Liver (tissue), 9 donors: Measurements from ENCODE around the gene GYG2. TPM values are rescaled to one million over a fixed set of nuclear protein-coding genes. Genes with fewer than 3 reads are reported as not detected.

Experiments
- DNase-seq: peaks from one replicate; pipeline ENCODE4 v3.0.0-alpha.2; 2017; ENCODE audit warnings: low spot score
- H3K27ac ChIP-seq, 2 donors: one replicate each; pipeline ENCODE4 v1.7.0; 2013; ENCODE audit warnings: inconsistent platforms in 2 of 2, low read length in 2 of 2, control low read depth in 1 of 2, low read depth in 1 of 2, mild to moderate bottlenecking in 1 of 2
- H3K27me3 ChIP-seq, 4 donors: one replicate each; pipeline versions ENCODE4 v1.6.1 to v1.7.0; 2013; ENCODE audit warnings: low read length in 3 of 4, inconsistent platforms in 1 of 4, mild to moderate bottlenecking in 1 of 4, moderate library complexity in 1 of 4; ENCODE audit not compliant: control insufficient read depth in 4 of 4, insufficient read depth in 4 of 4
- H3K36me3 ChIP-seq, 4 donors: one replicate each; pipeline versions ENCODE4 v1.6.1 to v1.7.0; 2013; ENCODE audit warnings: low read length in 3 of 4, mild to moderate bottlenecking in 3 of 4, low read depth in 1 of 4, moderate library complexity in 1 of 4; ENCODE audit not compliant: control insufficient read depth in 4 of 4, insufficient read depth in 3 of 4
- H3K4me1 ChIP-seq, 4 donors: one replicate each; pipeline versions ENCODE4 v1.6.1 to v1.7.0; 2013; ENCODE audit warnings: low read length in 3 of 4, mild to moderate bottlenecking in 3 of 4, moderate library complexity in 1 of 4; ENCODE audit not compliant: control insufficient read depth in 4 of 4, insufficient read depth in 4 of 4
- H3K4me3 ChIP-seq, 3 donors: one replicate each; pipeline versions ENCODE4 v1.6.1 to v1.7.0; 2013; ENCODE audit warnings: low read length in 3 of 3, control low read depth in 1 of 3, low read depth in 1 of 3, mild to moderate bottlenecking in 1 of 3
- H3K9ac ChIP-seq, 2 donors: one replicate each; pipeline ENCODE4 v1.7.0; 2013; ENCODE audit warnings: low read length in 2 of 2, mild to moderate bottlenecking in 2 of 2, moderate library complexity in 2 of 2, control low read depth in 1 of 2, low read depth in 1 of 2
- H3K9me3 ChIP-seq, 4 donors: one replicate each; pipeline versions ENCODE4 v1.6.1 to v1.7.0; 2013; ENCODE audit warnings: low read length in 3 of 4; ENCODE audit not compliant: control insufficient read depth in 4 of 4
- EGR1 ChIP-seq, 2 donors: IDR thresholded peaks; 2 replicates each; pipeline ENCODE4 v1.6.1; 2016 to 2018; ENCODE audit warnings: antibody characterized with exemption in 2 of 2, low read depth in 2 of 2
- FOXA1 ChIP-seq: IDR thresholded peaks from 2 replicates; pipeline ENCODE4 v1.6.1; 2016; ENCODE audit warnings: antibody characterized with exemption
- FOXA2 ChIP-seq: IDR thresholded peaks from 2 replicates; pipeline ENCODE4 v1.6.1; 2016; ENCODE audit warnings: antibody characterized with exemption
- GABPA ChIP-seq, 2 donors: IDR thresholded peaks in 1 of 2; conservative IDR thresholded peaks in 1 of 2; 2 replicates each; pipeline ENCODE4 v1.6.1; 2016; ENCODE audit warnings: antibody characterized with exemption in 2 of 2, mild to moderate bottlenecking in 1 of 2, moderate library complexity in 1 of 2
- JUND ChIP-seq, 2 donors: IDR thresholded peaks; 2 replicates each; pipeline ENCODE4 v1.6.1; 2016; ENCODE audit warnings: antibody characterized with exemption in 2 of 2
- NR2F2 ChIP-seq: IDR thresholded peaks from 2 replicates; pipeline ENCODE4 v1.6.1; 2016; ENCODE audit warnings: antibody characterized with exemption
- RAD21 ChIP-seq, 2 donors: IDR thresholded peaks; 2 replicates each; pipeline ENCODE4 v1.6.1; 2016; ENCODE audit warnings: antibody characterized with exemption in 2 of 2, mild to moderate bottlenecking in 2 of 2
- REST ChIP-seq: IDR thresholded peaks from 2 replicates; pipeline ENCODE4 v1.6.1; 2016; ENCODE audit warnings: antibody characterized with exemption, mild to moderate bottlenecking
- SP1 ChIP-seq: IDR thresholded peaks from 2 replicates; pipeline ENCODE4 v1.6.1; 2018; ENCODE audit warnings: antibody characterized with exemption, mild to moderate bottlenecking
- TAF1 ChIP-seq: conservative IDR thresholded peaks from 2 replicates; pipeline ENCODE4 v1.6.1; 2016; ENCODE audit warnings: antibody characterized with exemption, mild to moderate bottlenecking
- YY1 ChIP-seq: IDR thresholded peaks from 2 replicates; pipeline ENCODE4 v1.6.1; 2016; ENCODE audit warnings: antibody characterized with exemption, mild to moderate bottlenecking
- ZBTB33 ChIP-seq: IDR thresholded peaks from 2 replicates; pipeline ENCODE4 v1.6.1; 2016; ENCODE audit warnings: antibody characterized with exemption
- WGBS: extraction: QIAGEN DNeasy Blood & Tissue Kit; methylation state at CpG from one replicate; pipeline ENCODE4 v1.1.7; 2013; 5-methylcytosine and 5-hydroxymethylcytosine counted together
- polyA plus RNA-seq, 2 donors: library from polyadenylated mRNA; stranded (reverse) in 1 of 2; unstranded in 1 of 2; fragments of 200-250 nt in 1 of 2; fragments of >200 nt in 1 of 2; fragmentation: Nextera tagmentation in 1 of 2; extraction: Ambion mirVana in 1 of 2; gene quantifications; one replicate each; pipeline versions ENCODE4 v1.2.1 to v1.2.3, GENCODE V29; 2013 to 2015
- total RNA-seq, 2 donors: library from RNA; depleted of rRNA; stranded (reverse); fragments of >200 nt; gene quantifications; one replicate each; pipeline ENCODE4 v1.2.3, GENCODE V29; 2014
- TF ChIP-seq, protein P1 (sequence below): fragments of 150-350 bp; IDR thresholded peaks from 2 replicates; pipeline ENCODE4 v1.5.1; 2017; ENCODE audit warnings: improper control_type of control experiment, low read depth, low read length; ENCODE audit not compliant: missing input control
- donor health status: healthy.
- donor health status: healthy.
- donor health status: healthy.
- donor health status: healthy.
- donor health status: healthy.

GYG2 gene
- total and polyA plus RNA-seq, 4 donors = 11.3 to 32.6 (median 14.3) TPM

GRCh38 chrX:2872671-2873277 lies 44.0 kb downstream of the GYG2 start:
- Histone ChIP-seq H3K9me3 (no peaks in the 10 kb centered on the region), H3K4me1 (no peaks in the 10 kb centered on the region), H3K36me3 (peaks cover 0 to 2% (median 0%) of the 10 kb centered on the region in 4 donors), H3K27me3 (no peaks in the 10 kb centered on the region), H3K4me3 (no peak overlapping the region), H3K27ac (no peak overlapping the region), H3K9ac (no peak overlapping the region)
- 93% methylated on average over 7 of the region's 7 CpGs for WGBS
- no peak for TF ChIP-seq FOXA1
- no peak for TF ChIP-seq REST
- no peak for TF ChIP-seq YY1
- no peak for TF ChIP-seq JUND (IDR thresholded peaks at IDR 0.05)
- no peak for TF ChIP-seq SP1
- no peak for TF ChIP-seq GABPA (IDR thresholded peaks at IDR 0.05 in 1 of 2, conservative IDR thresholded peaks at IDR 0.05 in 1 of 2)
- no peak for TF ChIP-seq TAF1
- no peak for TF ChIP-seq EGR1 (IDR thresholded peaks at IDR 0.05; ENCODE audit: low read depth in 2 of 2)
- TF ChIP-seq, protein P1, sequence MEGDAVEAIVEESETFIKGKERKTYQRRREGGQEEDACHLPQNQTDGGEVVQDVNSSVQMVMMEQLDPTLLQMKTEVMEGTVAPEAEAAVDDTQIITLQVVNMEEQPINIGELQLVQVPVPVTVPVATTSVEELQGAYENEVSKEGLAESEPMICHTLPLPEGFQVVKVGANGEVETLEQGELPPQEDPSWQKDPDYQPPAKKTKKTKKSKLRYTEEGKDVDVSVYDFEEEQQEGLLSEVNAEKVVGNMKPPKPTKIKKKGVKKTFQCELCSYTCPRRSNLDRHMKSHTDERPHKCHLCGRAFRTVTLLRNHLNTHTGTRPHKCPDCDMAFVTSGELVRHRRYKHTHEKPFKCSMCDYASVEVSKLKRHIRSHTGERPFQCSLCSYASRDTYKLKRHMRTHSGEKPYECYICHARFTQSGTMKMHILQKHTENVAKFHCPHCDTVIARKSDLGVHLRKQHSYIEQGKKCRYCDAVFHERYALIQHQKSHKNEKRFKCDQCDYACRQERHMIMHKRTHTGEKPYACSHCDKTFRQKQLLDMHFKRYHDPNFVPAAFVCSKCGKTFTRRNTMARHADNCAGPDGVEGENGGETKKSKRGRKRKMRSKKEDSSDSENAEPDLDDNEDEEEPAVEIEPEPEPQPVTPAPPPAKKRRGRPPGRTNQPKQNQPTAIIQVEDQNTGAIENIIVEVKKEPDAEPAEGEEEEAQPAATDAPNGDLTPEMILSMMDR = no peak
- no peak for TF ChIP-seq RAD21 (IDR thresholded peaks at IDR 0.05)
- TF ChIP-seq FOXA2 = no peak
- no peak for TF ChIP-seq NR2F2
- no peak for TF ChIP-seq ZBTB33
- DNase-seq = no peak

DNA sequence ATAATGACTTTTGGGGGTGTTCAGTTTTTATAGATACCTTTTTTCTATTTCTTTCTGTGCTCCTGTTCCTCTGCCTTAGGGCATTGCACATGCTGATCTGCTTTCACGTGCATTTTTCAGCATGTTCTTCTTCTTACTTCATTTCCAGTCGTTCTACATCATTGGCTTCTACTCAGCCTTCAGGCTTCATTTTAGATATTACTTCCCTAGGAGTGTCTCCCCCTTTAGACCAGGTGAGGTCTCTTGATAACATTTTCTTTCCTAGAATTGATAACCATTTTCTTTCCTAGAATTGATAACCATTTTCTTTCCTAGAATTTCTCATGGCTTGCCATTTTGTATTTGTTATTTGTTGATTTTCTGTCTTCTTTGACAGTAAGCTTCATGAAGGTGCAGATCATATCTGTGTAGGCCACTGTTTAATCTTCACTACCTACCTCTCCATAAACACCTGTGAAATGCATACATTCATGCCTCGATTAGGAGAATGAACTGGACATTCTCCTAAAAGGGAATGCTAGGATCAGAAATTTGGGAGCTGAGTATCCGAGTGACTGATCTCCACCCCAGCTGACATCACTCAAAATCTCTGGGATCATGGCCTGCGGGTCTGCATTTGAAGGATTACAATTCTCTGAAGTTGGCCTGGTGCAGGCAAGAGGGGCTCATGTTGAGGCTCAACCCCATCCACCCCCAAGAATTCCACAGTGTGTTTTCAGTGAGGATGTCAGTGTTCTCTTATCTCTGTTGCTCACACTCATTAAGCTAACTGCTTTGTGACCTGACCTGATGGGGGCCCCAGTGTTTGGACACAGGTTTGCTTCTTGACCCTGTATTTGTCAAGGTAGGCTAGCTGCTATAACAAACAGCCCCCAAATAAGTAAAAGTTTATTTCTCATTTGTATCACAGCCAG lies 45.7 kb downstream of the GYG2 start:
- H3K27me3 ChIP-seq = no peaks in the 10 kb centered on the region
- 93% methylated on average over 5 of the region's 5 CpGs for WGBS
- no peak overlapping the region for H3K27ac ChIP-seq
- H3K9ac ChIP-seq = no peak overlapping the region
- peaks cover 0 to 2% (median 0%) of the 10 kb centered on the region in 4 donors for H3K36me3 ChIP-seq
- H3K4me3 ChIP-seq = no peak overlapping the region
- TF ChIP-seq NR2F2 = no peak
- H3K9me3 ChIP-seq = no peaks in the 10 kb centered on the region
- DNase-seq = no peak
- peaks cover 0 to 3% (median 2%) of the 10 kb centered on the region in 4 donors for H3K4me1 ChIP-seq
